ENCODE results near the gene TLE5.

GRCh38 chr19:3041761-3042620 is 20.3 kb downstream of the TLE5 start:
- TF ChIP-seq CTCF (IDR thresholded peaks at IDR 0.05): no peak
- TF ChIP-seq EP300 (IDR thresholded peaks at IDR 0.05): no peak

Measured in sigmoid colon (tissue), 4 donors.